IPS DF 4.7 (cell line): ENCODE results near the gene ARL10.

Source experiments
- DNase-seq: peaks from one replicate; pipeline ENCODE4 v3.0.0-alpha.2; 2013; ENCODE audit warnings: low spot score; ENCODE audit errors: extremely low read depth

ARL10 gene

GRCh38 chr5:176365351-176366231 is at the start of gene ARL10:
ARL10 (plus strand) TSS chr5:176365487; CDS start chr5:176365564, 77 bp downstream.
- no peak for DNase-seq

- no peak for DNase-seq
These were observed 47.5 kb upstream of the ARL10 start for GRCh38 chr5:176317534-176318374.

- no peak for DNase-seq
These were observed 45.3 kb upstream of the ARL10 start for GRCh38 chr5:176319827-176320554.

GRCh38 chr5:176320577-176320976 is 44.7 kb upstream of the ARL10 start:
- no peak for DNase-seq

- no peak for DNase-seq
These were observed 31.1 kb upstream of the ARL10 start for GRCh38 chr5:176334031-176334770.

GRCh38 chr5:176337913-176338312 is 27.4 kb upstream of the ARL10 start:
- DNase-seq = no peak

GRCh38 chr5:176339304-176339703 is 26.0 kb upstream of the ARL10 start:
- DNase-seq = no peak

- DNase-seq = no peak
These were observed 23.7 kb upstream of the ARL10 start for GRCh38 chr5:176341325-176342157.

GRCh38 chr5:176342158-176342483 is 23.2 kb upstream of the ARL10 start:
- no peak for DNase-seq

- DNase-seq = no peak
These were observed 22.4 kb upstream of the ARL10 start for GRCh38 chr5:176342766-176343458.

- DNase-seq = no peak
These were observed 14.9 kb upstream of the ARL10 start for GRCh38 chr5:176350416-176350815.

GRCh38 chr5:176352116-176352878 is 13.0 kb upstream of the ARL10 start:
- DNase-seq = no peak

- no peak for DNase-seq
These were observed 11.8 kb upstream of the ARL10 start for GRCh38 chr5:176353533-176353932.

- no peak for DNase-seq
These were observed 9.7 kb upstream of the ARL10 start for GRCh38 chr5:176355400-176356178.

GRCh38 chr5:176356179-176356566 is 9.1 kb upstream of the ARL10 start:
- no peak for DNase-seq

- no peak for DNase-seq
These were observed 5.6 kb upstream of the ARL10 start for GRCh38 chr5:176359658-176360057.

- no peak for DNase-seq
These were observed 4.3 kb upstream of the ARL10 start for GRCh38 chr5:176360894-176361436.
